Measurements from ENCODE around the gene PRKAG2.

GRCh38 chr7:151732292-151732691, 144.6 kb downstream of the PRKAG2 start:
- no peak for TF ChIP-seq EZH2 (IDR thresholded peaks at IDR 0.05; ENCODE audit: borderline replicate concordance, low read length)
- no peak for TF ChIP-seq CTCF (IDR thresholded peaks at IDR 0.05; ENCODE audit: low read length)

All from OCI-LY1 (cell line).